GM23248 (cell line): Measurements from ENCODE around the gene OR52R1.

ENCODE experiments used
- EZH2 ChIP-seq: fragments of 200-600 bp; sonication (generic); IDR thresholded peaks from 2 replicates; pipeline ENCODE4 v1.6.1; 2018; ENCODE audit warnings: antibody characterized with exemption, mild to moderate bottlenecking; ENCODE audit not compliant: insufficient read depth, poor library complexity, severe bottlenecking
- EZH2phosphoT487 ChIP-seq: fragments of 200-600 bp; sonication (generic); IDR thresholded peaks from 2 replicates; pipeline ENCODE4 v1.6.1; 2018; ENCODE audit warnings: antibody characterized with exemption, moderate library complexity, mild to moderate bottlenecking, low read depth; ENCODE audit not compliant: insufficient read depth

DNA sequence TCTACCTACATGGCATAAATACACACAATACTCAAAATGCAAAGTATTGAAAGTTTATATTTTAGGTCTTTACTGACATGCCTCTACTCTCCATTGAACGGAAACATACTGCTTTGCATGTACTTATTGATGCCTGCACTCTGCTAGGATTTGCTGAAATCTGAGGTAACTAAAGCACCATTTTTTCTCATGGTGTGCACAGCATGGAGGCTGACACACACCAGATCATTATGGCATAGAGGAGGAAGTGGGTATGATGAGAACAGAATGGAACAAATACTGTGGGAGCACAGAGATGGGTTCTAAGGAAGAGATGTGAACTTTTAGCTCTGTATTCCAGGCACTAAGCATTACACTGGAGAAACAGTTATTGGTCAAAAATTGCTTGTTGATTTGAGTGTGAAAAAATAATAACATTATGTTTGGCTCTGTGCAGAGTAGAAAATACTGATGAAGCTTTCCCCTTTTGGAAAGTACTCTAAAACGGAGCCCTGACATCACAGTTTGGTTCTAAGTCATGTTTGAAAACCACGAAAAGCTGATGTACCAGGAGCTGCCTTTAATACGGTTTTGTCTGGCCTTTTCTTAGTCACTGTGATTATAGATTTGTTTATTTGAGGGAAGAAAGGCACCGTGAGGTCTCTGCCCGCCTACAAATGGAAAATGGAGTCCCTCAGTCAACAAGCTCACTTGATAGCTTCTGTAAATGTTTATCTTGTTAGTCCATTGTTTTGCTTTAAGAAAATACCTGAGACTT, 5.6 kb downstream of the OR52R1 start:
- TF ChIP-seq EZH2phosphoT487 (no peak), EZH2 (no peak)
